Tibial nerve (tissue), 4 donors: Measurements from ENCODE around the gene CMIP. TPM values are rescaled to one million over a fixed set of nuclear protein-coding genes. Genes with fewer than 3 reads are reported as not detected.
"Not testable (repeated sequence)": the region's sequence is repeated elsewhere in the genome, so short reads cannot be mapped to it uniquely, and the experiment has no call there.

Experiments used
- DNase-seq, 2 donors: peaks; one replicate each; pipeline ENCODE4 v3.0.0-alpha.2; 2019; ENCODE audit warnings: low spot score in 2 of 2
- H3K27ac ChIP-seq, 4 donors: fragments of 200-600 bp; sonication (generic) in 3 of 4; one replicate each; pipeline ENCODE4 v1.5.1; 2017 to 2019; ENCODE audit warnings: mild to moderate bottlenecking in 1 of 4
- H3K27me3 ChIP-seq, 2 donors: fragments of 200-600 bp; sonication (generic) in 1 of 2; one replicate each; pipeline versions ENCODE4 v1.5.1 to v1.6.0; 2017 to 2019
- H3K36me3 ChIP-seq, 3 donors: fragments of 200-600 bp; sonication (generic); one replicate each; pipeline ENCODE4 v1.5.1; 2018 to 2019
- H3K4me1 ChIP-seq, 4 donors: fragments of 200-600 bp; sonication (generic) in 3 of 4; one replicate each; pipeline ENCODE4 v1.5.1; 2017 to 2019
- H3K4me3 ChIP-seq, 4 donors: fragments of 200-600 bp; sonication (generic) in 3 of 4; one replicate each; pipeline ENCODE4 v1.5.1; 2017 to 2019; ENCODE audit warnings: mild to moderate bottlenecking in 1 of 4, moderate library complexity in 1 of 4
- H3K9me3 ChIP-seq, 4 donors: fragments of 200-600 bp; sonication (generic) in 3 of 4; one replicate each; pipeline ENCODE4 v1.5.1; 2017 to 2019
- CTCF ChIP-seq, 5 experiments: fragments of 200-600 bp in 3 of 5; fragments of 450-650 bp in 2 of 5; sonication (generic) in 3 of 5; IDR thresholded peaks; one replicate each; pipeline ENCODE4 v1.5.1; 2016 to 2019; ENCODE audit warnings: antibody characterized with exemption in 5 of 5, mild to moderate bottlenecking in 3 of 5, moderate library complexity in 2 of 5
- EP300 ChIP-seq, 2 donors: sonication (generic); formaldehyde crosslinking; IDR thresholded peaks; one replicate each; pipeline ENCODE4 v1.6.1; 2017; ENCODE audit warnings: antibody characterized with exemption in 2 of 2, mild to moderate bottlenecking in 1 of 2
- POLR2A ChIP-seq, 2 donors: fragments of 450-650 bp; IDR thresholded peaks; one replicate each; pipeline ENCODE4 v1.6.1; 2017; ENCODE audit warnings: antibody characterized with exemption in 2 of 2, mild to moderate bottlenecking in 2 of 2, moderate library complexity in 2 of 2
- WGBS, 2 donors: methylation state at CpG; one replicate each; pipeline ENCODE4 v1.1.5; 2018; 5-methylcytosine and 5-hydroxymethylcytosine counted together
- total RNA-seq, 4 donors: library from RNA; depleted of rRNA; stranded (reverse); fragments of >200 nt; gene quantifications; one replicate each; pipeline ENCODE4 v1.1.0, GENCODE V29; 2016

Gene CMIP
- total RNA-seq, 4 donors from 2014 or later: 28.2 to 48.8 (median 31.8) TPM

- Histone ChIP-seq H3K27me3 (no peaks in the 10 kb centered on the region), H3K4me3 (no peak overlapping the region), H3K36me3 (no peaks in the 10 kb centered on the region), H3K9me3 (peaks cover 0 to 14% (median 3%) of the 10 kb centered on the region in 4 donors), H3K27ac (no peak overlapping the region), H3K4me1 (peaks cover 0 to 17% (median 0%) of the 10 kb centered on the region in 4 donors)
- TF ChIP-seq POLR2A (IDR thresholded peaks at IDR 0.05) (no peak), EP300 (IDR thresholded peaks at IDR 0.05) (no peak), CTCF (IDR thresholded peaks at IDR 0.05) (no peak)
- 84 to 100% methylated on average over 1 of the region's 1 CpG for WGBS, 2 donors
- DNase-seq: no peak
Measured at GRCh38 chr16:81399909-81400308, 44.7 kb upstream of the CMIP start.

- Histone ChIP-seq H3K4me1 (peaks cover 0 to 17% (median 0%) of the 10 kb centered on the region in 4 donors), H3K9me3 (peaks cover 0 to 14% (median 3%) of the 10 kb centered on the region in 4 donors), H3K27me3 (no peaks in the 10 kb centered on the region), H3K36me3 (no peaks in the 10 kb centered on the region), H3K27ac (peak overlapping the region in 2 of 4 donors; percentile 14 to 48), H3K4me3 (no peak overlapping the region)
- no peak for DNase-seq
- WGBS, 2 donors: 34 to 47% methylated on average over 17 to 19 of the region's 19 CpGs
- no peak for TF ChIP-seq CTCF (IDR thresholded peaks at IDR 0.05)
- TF ChIP-seq POLR2A (IDR thresholded peaks at IDR 0.05): no peak
- no peak for TF ChIP-seq EP300 (IDR thresholded peaks at IDR 0.05)
Measured at GRCh38 chr16:81401035-81401950, 43.3 kb upstream of the CMIP start.

GRCh38 chr16:81403208-81403600 is 41.4 kb upstream of the CMIP start:
- Histone ChIP-seq H3K36me3 (no peaks in the 10 kb centered on the region), H3K27ac (no peak overlapping the region), H3K27me3 (no peaks in the 10 kb centered on the region), H3K4me3 (no peak overlapping the region), H3K4me1 (peaks cover 0 to 17% (median 0%) of the 10 kb centered on the region in 4 donors), H3K9me3 (peaks cover 0 to 14% (median 3%) of the 10 kb centered on the region in 4 donors)
- 27 to 28% methylated on average over 5 of the region's 5 CpGs for WGBS, 2 donors
- no peak for DNase-seq
- TF ChIP-seq POLR2A (IDR thresholded peaks at IDR 0.05): no peak
- TF ChIP-seq CTCF (IDR thresholded peaks at IDR 0.05): no peak
- TF ChIP-seq EP300 (IDR thresholded peaks at IDR 0.05): no peak

DNA sequence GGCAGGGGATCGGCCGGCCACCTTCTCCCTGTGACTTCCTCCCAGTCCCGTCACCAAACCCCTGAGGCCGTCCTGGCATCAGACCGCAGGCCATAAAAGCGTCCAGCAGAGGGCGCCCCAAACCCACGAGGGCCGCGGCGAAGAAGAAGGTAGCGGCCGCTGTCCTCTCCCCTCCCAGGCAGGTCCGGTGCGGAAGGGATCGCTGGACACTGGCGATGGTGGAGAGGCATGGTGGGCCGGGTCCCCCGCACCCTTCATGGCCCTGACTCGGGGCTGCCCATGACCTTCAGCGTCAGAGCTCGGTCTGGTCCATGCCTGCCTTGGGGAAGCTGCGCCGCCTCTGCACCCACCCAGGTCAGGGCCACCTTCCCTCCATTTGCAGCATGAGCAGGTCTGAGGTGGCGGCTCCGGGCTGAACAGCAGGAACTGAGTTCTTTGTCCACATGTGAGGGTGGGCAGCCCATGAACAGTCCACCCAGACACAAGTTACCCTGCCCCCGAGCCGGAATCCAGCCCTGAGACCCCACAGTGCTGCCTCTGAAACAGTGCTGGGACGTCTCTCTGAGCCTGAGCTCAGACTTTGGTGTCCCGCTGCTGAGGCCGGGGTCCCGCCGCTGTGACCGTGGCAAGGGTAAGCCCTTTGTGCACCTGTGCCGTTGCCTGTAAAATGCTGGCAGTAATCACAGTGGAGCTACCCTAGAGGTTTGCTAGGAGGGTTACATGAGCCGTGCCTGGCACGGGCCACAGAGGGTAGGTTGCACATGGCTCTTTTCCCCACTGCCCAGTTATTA is 40.8 kb upstream of the CMIP start:
- 31 to 40% methylated on average over 17 to 29 of the region's 37 CpGs for WGBS, 2 donors
- H3K27me3 ChIP-seq: no peaks in the 10 kb centered on the region

DNA sequence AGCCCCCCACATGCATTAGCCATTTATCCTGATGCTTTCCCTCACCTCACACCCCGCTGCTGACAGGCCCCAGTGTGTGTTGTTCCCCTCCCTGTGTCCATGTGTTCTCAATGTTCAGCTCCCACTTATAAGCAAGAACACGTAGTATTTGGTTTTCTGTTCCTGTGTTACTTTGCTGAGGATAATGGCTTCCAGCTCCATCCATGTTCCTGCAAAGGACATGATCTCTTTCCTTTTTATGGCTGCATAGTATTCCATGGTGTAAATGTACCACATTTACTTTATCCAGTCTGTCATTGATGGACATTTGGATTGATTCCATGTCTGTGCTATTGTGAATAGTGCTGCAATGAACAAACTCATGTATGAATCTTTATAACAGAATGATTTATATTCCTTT is 39.6 kb upstream of the CMIP start:
- not testable (repeated sequence) for H3K36me3 ChIP-seq, H3K27ac ChIP-seq, H3K9me3 ChIP-seq, H3K27me3 ChIP-seq, DNase-seq, H3K4me3 ChIP-seq
- peaks cover 0 to 17% (median 0%) of the 10 kb centered on the region in 4 donors for H3K4me1 ChIP-seq
- WGBS, 2 donors: 91 to 96% methylated on average over 2 of the region's 2 CpGs

More for the DNA sequence above, 40.8 kb upstream of the CMIP start:
- peak; percentile 81 to 88 for DNase-seq
- Histone ChIP-seq H3K4me1 (peaks cover 0 to 17% (median 0%) of the 10 kb centered on the region in 4 donors), H3K4me3 (peak overlapping the region in 2 of 4 donors; percentile 9 to 32), H3K36me3 (no peaks in the 10 kb centered on the region), H3K9me3 (peaks cover 0 to 14% (median 3%) of the 10 kb centered on the region in 4 donors), H3K27ac (peak overlapping the region in 1 of 4 donors; percentile 18)
- TF ChIP-seq EP300 (IDR thresholded peaks at IDR 0.05) (peak in 1 of 2 donors; percentile 36), POLR2A (IDR thresholded peaks at IDR 0.05) (no peak), CTCF (IDR thresholded peaks at IDR 0.05) (peak; percentile 89 to 97 (median 94))
